22Rv1 (cell line): Measurements from ENCODE around the gene HOXB9.

ENCODE experiments used
- CTCF ChIP-seq: fragments of 450-650 bp; IDR thresholded peaks from 2 replicates; pipeline ENCODE4 v1.5.1; 2017; ENCODE audit warnings: mild to moderate bottlenecking
- ZFX ChIP-seq: fragments of 450-650 bp; IDR thresholded peaks from 2 replicates; pipeline ENCODE4 v1.6.1; 2017; ENCODE audit warnings: antibody characterized with exemption, borderline replicate concordance

GRCh38 chr17:48586355-48587258 lies 39.6 kb downstream of the HOXB9 start:
- TF ChIP-seq CTCF (no peak), ZFX (no peak)
